ENCODE measurements around the gene GNRHR. TPM values are rescaled to one million over a fixed set of nuclear protein-coding genes. Genes with fewer than 3 reads are reported as not detected.

Gene GNRHR
- total RNA-seq, 1 donor from 2014 or later = not detected

- peaks cover 5% of the 10 kb centered on the region for H3K9me3 Mint-ChIP-seq
- H3K4me1 Mint-ChIP-seq (ENCODE audit: unreplicated experiment) = peaks cover 6% of the 10 kb centered on the region
- no peaks in the 10 kb centered on the region for H3K36me3 Mint-ChIP-seq
- H3K4me3 Mint-ChIP-seq = no peak overlapping the region
- H3K27me3 Mint-ChIP-seq = no peaks in the 10 kb centered on the region
- DNase-seq (ENCODE audit: extremely low spot score, unreplicated experiment) = no peak
- no peak for TF ChIP-seq CTCF (conservative IDR thresholded peaks at IDR 0.05)
- H3K27ac Mint-ChIP-seq = no peak overlapping the region
Observed at GRCh38 chr4:67755974-67756373, 1.8 kb upstream of the GNRHR start.

- no peak overlapping the region for H3K27ac Mint-ChIP-seq
- H3K27me3 Mint-ChIP-seq = no peaks in the 10 kb centered on the region
- H3K9me3 Mint-ChIP-seq = no peaks in the 10 kb centered on the region
- peaks cover 6% of the 10 kb centered on the region for H3K4me1 Mint-ChIP-seq (ENCODE audit: unreplicated experiment)
- no peak for TF ChIP-seq CTCF (conservative IDR thresholded peaks at IDR 0.05)
- H3K4me3 Mint-ChIP-seq = no peak overlapping the region
- no peaks in the 10 kb centered on the region for H3K36me3 Mint-ChIP-seq
- DNase-seq (ENCODE audit: extremely low spot score, unreplicated experiment) = no peak
Observed at GRCh38 chr4:67751260-67751659, 2.9 kb downstream of the GNRHR start.

- TF ChIP-seq CTCF (conservative IDR thresholded peaks at IDR 0.05) = no peak
- Mint-ChIP-seq H3K27ac (no peak overlapping the region), H3K9me3 (no peaks in the 10 kb centered on the region), H3K27me3 (no peaks in the 10 kb centered on the region), H3K4me3 (no peak overlapping the region), H3K4me1 (ENCODE audit: unreplicated experiment) (peaks cover 6% of the 10 kb centered on the region), H3K36me3 (no peaks in the 10 kb centered on the region)
- no peak for DNase-seq (ENCODE audit: extremely low spot score, unreplicated experiment)
Observed at GRCh38 chr4:67750691-67751090, 3.5 kb downstream of the GNRHR start.

- Mint-ChIP-seq H3K4me1 (ENCODE audit: unreplicated experiment) (peaks cover 6% of the 10 kb centered on the region), H3K36me3 (no peaks in the 10 kb centered on the region), H3K9me3 (no peaks in the 10 kb centered on the region), H3K27ac (no peak overlapping the region), H3K4me3 (no peak overlapping the region), H3K27me3 (no peaks in the 10 kb centered on the region)
- TF ChIP-seq CTCF (conservative IDR thresholded peaks at IDR 0.05) = no peak
- no peak for DNase-seq (ENCODE audit: extremely low spot score, unreplicated experiment)
Observed at GRCh38 chr4:67749286-67749685, 4.9 kb downstream of the GNRHR start.

GRCh38 chr4:67746797-67747495, 7.2 kb downstream of the GNRHR start:
- no peaks in the 10 kb centered on the region for H3K4me1 Mint-ChIP-seq (ENCODE audit: unreplicated experiment)
- TF ChIP-seq CTCF (conservative IDR thresholded peaks at IDR 0.05) = peak; percentile 86
- no peaks in the 10 kb centered on the region for H3K27me3 Mint-ChIP-seq
- no peaks in the 10 kb centered on the region for H3K9me3 Mint-ChIP-seq
- no peak overlapping the region for H3K4me3 Mint-ChIP-seq
- H3K27ac Mint-ChIP-seq = no peak overlapping the region
- DNase-seq (ENCODE audit: extremely low spot score, unreplicated experiment) = no peak
- peaks cover under 1% of the 10 kb centered on the region for H3K36me3 Mint-ChIP-seq

All from type B pancreatic cell (in vitro differentiated cells).